WTC11 (cell line): ENCODE results near the gene GMEB2. TPM values are rescaled to one million over a fixed set of nuclear protein-coding genes. Genes with fewer than 3 reads are reported as not detected.

Experiments used
- ATAC-seq: fragments of 200-7000 bp; cut with Tn5 transposase; 2 replicates; pipeline ENCODE4 v1.10.0; 2021; ENCODE audit warnings: mild to moderate bottlenecking, moderate library complexity
- CTCF ChIA-PET: fragments of 300-600 bp; sonication (Branson Sonifier 250); formaldehyde crosslinking; loops from one replicate; lab custom pipeline; 2021; ENCODE audit warnings: antibody characterized with exemption; lab: Charles Lee
- POLR2A ChIA-PET: fragments of 350-600 bp; sonication (Branson Sonifier 250); formaldehyde crosslinking; loops from one replicate; lab custom pipeline; 2021; ENCODE audit warnings: antibody characterized with exemption; lab: Charles Lee
- DNase-seq: peaks from one replicate; pipeline ENCODE4 v3.0.0; 2021; ENCODE audit warnings: low spot score
- H3K27ac Mint-ChIP-seq: 2 replicates; pipeline ENCODE4 v1.8.0; 2021; ENCODE audit warnings: mixed read lengths
- H3K27me3 Mint-ChIP-seq: 2 replicates; pipeline ENCODE4 v1.8.0; 2021; ENCODE audit warnings: low read depth, mild to moderate bottlenecking, moderate library complexity, mixed read lengths
- H3K36me3 Mint-ChIP-seq: 2 replicates; pipeline ENCODE4 v1.8.0; 2021; ENCODE audit warnings: mixed read lengths
- H3K4me1 Mint-ChIP-seq: 2 replicates; pipeline ENCODE4 v1.8.0; 2022; ENCODE audit warnings: mixed read lengths
- H3K4me3 Mint-ChIP-seq: 2 replicates; pipeline ENCODE4 v1.8.0; 2021; ENCODE audit warnings: mild to moderate bottlenecking, moderate library complexity, mixed read lengths
- H3K9me3 Mint-ChIP-seq: 2 replicates; pipeline ENCODE4 v1.8.0; 2021; ENCODE audit warnings: mixed read lengths
- ATF1 ChIP-seq: sonication (generic); formaldehyde crosslinking; IDR thresholded peaks from 2 replicates; pipeline ENCODE4 v1.8.1; 2023; ENCODE audit warnings: mild to moderate bottlenecking, moderate library complexity, missing genetic modification reagents
- ETV6 ChIP-seq: sonication (generic); formaldehyde crosslinking; IDR thresholded peaks from 2 replicates; pipeline ENCODE4 v1.8.1; 2022; ENCODE audit warnings: mild to moderate bottlenecking, missing genetic modification reagents
- KAT7 ChIP-seq: sonication (generic); formaldehyde crosslinking; IDR thresholded peaks from 2 replicates; pipeline ENCODE4 v1.8.1; 2023; ENCODE audit warnings: missing genetic modification reagents, mild to moderate bottlenecking, borderline replicate concordance
- NFYB ChIP-seq: sonication (generic); formaldehyde crosslinking; conservative IDR thresholded peaks from 2 replicates; pipeline ENCODE4 v1.8.0; 2022; ENCODE audit warnings: low read depth, missing genetic modification reagents
- RORB ChIP-seq: fragments of 250-450 bp; sonication (Bioruptor Pico); IDR thresholded peaks from 2 replicates; pipeline ENCODE4 v1.9.0; 2021; ENCODE audit warnings: mild to moderate bottlenecking
- SOX15 ChIP-seq: fragments of 250-450 bp; sonication (Bioruptor Pico); IDR thresholded peaks from 2 replicates; pipeline ENCODE4 v1.9.0; 2021; ENCODE audit warnings: mild to moderate bottlenecking
- ZNF121 ChIP-seq: sonication (generic); formaldehyde crosslinking; IDR thresholded peaks from 2 replicates; pipeline ENCODE4 v1.8.0; 2023; ENCODE audit warnings: missing genetic modification reagents
- total RNA-seq: library from RNA; stranded (reverse); gene quantifications from 3 replicates; pipeline ENCODE4 v1.2.3, GENCODE V29; 2021
- TF ChIP-seq, protein P1 (sequence below): sonication (generic); formaldehyde crosslinking; IDR thresholded peaks from 2 replicates; pipeline ENCODE4 v1.8.1; 2022; ENCODE audit warnings: mild to moderate bottlenecking, missing genetic modification reagents, moderate library complexity, borderline replicate concordance
- TF ChIP-seq, protein P2 (sequence below): sonication (generic); formaldehyde crosslinking; IDR thresholded peaks from 2 replicates; pipeline ENCODE4 v1.8.0; 2023; ENCODE audit warnings: missing genetic modification reagents
- TF ChIP-seq, protein P3 (sequence below): sonication (generic); formaldehyde crosslinking; conservative IDR thresholded peaks from 2 replicates; pipeline ENCODE4 v1.8.1; 2022; ENCODE audit warnings: mild to moderate bottlenecking, missing genetic modification reagents
- TF ChIP-seq, protein P4 (sequence below): fragments of 200-600 bp; IDR thresholded peaks from 2 replicates; pipeline ENCODE4 v1.8.0; 2022; ENCODE audit warnings: antibody characterized with exemption
- TF ChIP-seq, protein P5 (sequence below): sonication (generic); formaldehyde crosslinking; IDR thresholded peaks from 2 replicates; pipeline ENCODE4 v1.8.1; 2022; ENCODE audit warnings: missing genetic modification reagents, borderline replicate concordance
- TF ChIP-seq, protein P6 (sequence below): sonication (generic); formaldehyde crosslinking; IDR thresholded peaks from 2 replicates; pipeline ENCODE4 v1.8.1; 2023; ENCODE audit warnings: mild to moderate bottlenecking, missing genetic modification reagents
- TF ChIP-seq, protein P7 (sequence below): sonication (generic); formaldehyde crosslinking; IDR thresholded peaks from 2 replicates; pipeline ENCODE4 v1.8.0; 2023; ENCODE audit warnings: missing genetic modification reagents, mild to moderate bottlenecking, borderline replicate concordance
- TF ChIP-seq, protein P8 (sequence below): sonication (generic); formaldehyde crosslinking; IDR thresholded peaks from 2 replicates; pipeline ENCODE4 v1.8.0; 2023; ENCODE audit warnings: mild to moderate bottlenecking, missing genetic modification reagents
- TF ChIP-seq, protein P9 (sequence below): sonication (generic); formaldehyde crosslinking; IDR thresholded peaks from 2 replicates; pipeline ENCODE4 v1.8.1; 2022; ENCODE audit warnings: low read depth, mild to moderate bottlenecking, moderate library complexity, missing genetic modification reagents, borderline replicate concordance

The GMEB2 gene
- total RNA-seq, 1 experiment from 2014 or later: 14.8 TPM

DNA sequence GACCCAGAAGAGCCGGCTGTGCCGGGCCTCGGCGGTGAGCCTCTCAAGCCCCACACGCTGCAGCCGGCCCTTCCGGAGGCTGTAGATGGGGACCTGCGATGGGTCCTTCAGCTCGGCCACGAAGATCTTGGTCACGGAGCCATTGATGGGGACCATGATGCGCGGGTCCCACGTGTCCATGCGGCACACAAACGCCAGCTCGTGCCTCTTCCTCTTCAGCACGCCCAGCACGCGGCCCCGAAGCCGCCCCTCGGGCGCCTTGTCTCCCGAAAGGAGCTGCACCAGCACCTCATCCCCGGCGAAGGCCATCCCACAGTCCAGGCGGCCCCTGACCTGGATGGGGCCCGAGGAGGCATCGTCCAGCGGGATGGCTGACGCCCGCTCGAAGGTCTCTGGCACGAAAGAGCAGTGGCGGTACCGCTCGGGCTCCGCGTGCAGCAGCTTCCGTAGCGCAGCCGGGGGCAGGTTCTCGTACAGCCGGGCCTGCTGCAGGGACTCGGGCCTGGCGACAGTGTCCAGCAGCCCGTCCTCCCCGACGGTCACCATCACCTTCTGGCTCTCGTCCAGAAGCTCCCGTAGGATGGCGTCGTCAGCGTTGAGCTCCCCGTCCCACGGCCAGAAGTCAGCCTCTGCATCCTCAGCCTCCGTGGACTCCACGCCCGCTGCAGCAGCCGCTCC lies 61.7 kb downstream of the GMEB2 start:
- ChIA-PET CTCF (interaction anchor here (0.8 to 1.5 kb wide), 2 partner anchors 27 to 77 kb away, joined by 4 read pairs; no protein-coding TSS in a partner anchor), POLR2A (no interaction called here)
- Mint-ChIP-seq H3K36me3 (peaks cover 3% of the 10 kb centered on the region), H3K4me3 (no peak overlapping the region), H3K9me3 (no peaks in the 10 kb centered on the region), H3K4me1 (no peaks in the 10 kb centered on the region), H3K27ac (no peak overlapping the region), H3K27me3 (no peaks in the 10 kb centered on the region)
- DNase-seq (no peak), ATAC-seq (no peak)
- TF ChIP-seq, protein P1, sequence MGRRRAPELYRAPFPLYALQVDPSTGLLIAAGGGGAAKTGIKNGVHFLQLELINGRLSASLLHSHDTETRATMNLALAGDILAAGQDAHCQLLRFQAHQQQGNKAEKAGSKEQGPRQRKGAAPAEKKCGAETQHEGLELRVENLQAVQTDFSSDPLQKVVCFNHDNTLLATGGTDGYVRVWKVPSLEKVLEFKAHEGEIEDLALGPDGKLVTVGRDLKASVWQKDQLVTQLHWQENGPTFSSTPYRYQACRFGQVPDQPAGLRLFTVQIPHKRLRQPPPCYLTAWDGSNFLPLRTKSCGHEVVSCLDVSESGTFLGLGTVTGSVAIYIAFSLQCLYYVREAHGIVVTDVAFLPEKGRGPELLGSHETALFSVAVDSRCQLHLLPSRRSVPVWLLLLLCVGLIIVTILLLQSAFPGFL: no peak
- TF ChIP-seq, protein P2, sequence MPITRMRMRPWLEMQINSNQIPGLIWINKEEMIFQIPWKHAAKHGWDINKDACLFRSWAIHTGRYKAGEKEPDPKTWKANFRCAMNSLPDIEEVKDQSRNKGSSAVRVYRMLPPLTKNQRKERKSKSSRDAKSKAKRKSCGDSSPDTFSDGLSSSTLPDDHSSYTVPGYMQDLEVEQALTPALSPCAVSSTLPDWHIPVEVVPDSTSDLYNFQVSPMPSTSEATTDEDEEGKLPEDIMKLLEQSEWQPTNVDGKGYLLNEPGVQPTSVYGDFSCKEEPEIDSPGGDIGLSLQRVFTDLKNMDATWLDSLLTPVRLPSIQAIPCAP (CRISPR knock-in tag): no peak
- TF ChIP-seq, protein P3, sequence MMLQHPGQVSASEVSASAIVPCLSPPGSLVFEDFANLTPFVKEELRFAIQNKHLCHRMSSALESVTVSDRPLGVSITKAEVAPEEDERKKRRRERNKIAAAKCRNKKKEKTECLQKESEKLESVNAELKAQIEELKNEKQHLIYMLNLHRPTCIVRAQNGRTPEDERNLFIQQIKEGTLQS (CRISPR knock-in tag): no peak
- TF ChIP-seq RORB (CRISPR knock-in tag) (no peak), KAT7 (no peak), NFYB (CRISPR knock-in tag) (no peak), ETV6 (CRISPR knock-in tag) (no peak), ATF1 (CRISPR knock-in tag) (no peak), SOX15 (CRISPR knock-in tag) (no peak), ZNF121 (CRISPR knock-in tag) (no peak)
- TF ChIP-seq, protein P4, sequence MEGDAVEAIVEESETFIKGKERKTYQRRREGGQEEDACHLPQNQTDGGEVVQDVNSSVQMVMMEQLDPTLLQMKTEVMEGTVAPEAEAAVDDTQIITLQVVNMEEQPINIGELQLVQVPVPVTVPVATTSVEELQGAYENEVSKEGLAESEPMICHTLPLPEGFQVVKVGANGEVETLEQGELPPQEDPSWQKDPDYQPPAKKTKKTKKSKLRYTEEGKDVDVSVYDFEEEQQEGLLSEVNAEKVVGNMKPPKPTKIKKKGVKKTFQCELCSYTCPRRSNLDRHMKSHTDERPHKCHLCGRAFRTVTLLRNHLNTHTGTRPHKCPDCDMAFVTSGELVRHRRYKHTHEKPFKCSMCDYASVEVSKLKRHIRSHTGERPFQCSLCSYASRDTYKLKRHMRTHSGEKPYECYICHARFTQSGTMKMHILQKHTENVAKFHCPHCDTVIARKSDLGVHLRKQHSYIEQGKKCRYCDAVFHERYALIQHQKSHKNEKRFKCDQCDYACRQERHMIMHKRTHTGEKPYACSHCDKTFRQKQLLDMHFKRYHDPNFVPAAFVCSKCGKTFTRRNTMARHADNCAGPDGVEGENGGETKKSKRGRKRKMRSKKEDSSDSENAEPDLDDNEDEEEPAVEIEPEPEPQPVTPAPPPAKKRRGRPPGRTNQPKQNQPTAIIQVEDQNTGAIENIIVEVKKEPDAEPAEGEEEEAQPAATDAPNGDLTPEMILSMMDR: no peak
- TF ChIP-seq, protein P5, sequence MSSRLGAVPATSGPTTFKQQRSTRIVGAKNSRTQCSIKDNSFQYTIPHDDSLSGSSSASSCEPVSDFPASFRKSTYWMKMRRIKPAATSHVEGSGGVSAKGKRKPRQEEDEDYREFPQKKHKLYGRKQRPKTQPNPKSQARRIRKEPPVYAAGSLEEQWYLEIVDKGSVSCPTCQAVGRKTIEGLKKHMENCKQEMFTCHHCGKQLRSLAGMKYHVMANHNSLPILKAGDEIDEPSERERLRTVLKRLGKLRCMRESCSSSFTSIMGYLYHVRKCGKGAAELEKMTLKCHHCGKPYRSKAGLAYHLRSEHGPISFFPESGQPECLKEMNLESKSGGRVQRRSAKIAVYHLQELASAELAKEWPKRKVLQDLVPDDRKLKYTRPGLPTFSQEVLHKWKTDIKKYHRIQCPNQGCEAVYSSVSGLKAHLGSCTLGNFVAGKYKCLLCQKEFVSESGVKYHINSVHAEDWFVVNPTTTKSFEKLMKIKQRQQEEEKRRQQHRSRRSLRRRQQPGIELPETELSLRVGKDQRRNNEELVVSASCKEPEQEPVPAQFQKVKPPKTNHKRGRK (CRISPR knock-in tag): no peak
- TF ChIP-seq, protein P6, sequence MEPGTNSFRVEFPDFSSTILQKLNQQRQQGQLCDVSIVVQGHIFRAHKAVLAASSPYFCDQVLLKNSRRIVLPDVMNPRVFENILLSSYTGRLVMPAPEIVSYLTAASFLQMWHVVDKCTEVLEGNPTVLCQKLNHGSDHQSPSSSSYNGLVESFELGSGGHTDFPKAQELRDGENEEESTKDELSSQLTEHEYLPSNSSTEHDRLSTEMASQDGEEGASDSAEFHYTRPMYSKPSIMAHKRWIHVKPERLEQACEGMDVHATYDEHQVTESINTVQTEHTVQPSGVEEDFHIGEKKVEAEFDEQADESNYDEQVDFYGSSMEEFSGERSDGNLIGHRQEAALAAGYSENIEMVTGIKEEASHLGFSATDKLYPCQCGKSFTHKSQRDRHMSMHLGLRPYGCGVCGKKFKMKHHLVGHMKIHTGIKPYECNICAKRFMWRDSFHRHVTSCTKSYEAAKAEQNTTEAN (CRISPR knock-in tag): no peak
- TF ChIP-seq, protein P7, sequence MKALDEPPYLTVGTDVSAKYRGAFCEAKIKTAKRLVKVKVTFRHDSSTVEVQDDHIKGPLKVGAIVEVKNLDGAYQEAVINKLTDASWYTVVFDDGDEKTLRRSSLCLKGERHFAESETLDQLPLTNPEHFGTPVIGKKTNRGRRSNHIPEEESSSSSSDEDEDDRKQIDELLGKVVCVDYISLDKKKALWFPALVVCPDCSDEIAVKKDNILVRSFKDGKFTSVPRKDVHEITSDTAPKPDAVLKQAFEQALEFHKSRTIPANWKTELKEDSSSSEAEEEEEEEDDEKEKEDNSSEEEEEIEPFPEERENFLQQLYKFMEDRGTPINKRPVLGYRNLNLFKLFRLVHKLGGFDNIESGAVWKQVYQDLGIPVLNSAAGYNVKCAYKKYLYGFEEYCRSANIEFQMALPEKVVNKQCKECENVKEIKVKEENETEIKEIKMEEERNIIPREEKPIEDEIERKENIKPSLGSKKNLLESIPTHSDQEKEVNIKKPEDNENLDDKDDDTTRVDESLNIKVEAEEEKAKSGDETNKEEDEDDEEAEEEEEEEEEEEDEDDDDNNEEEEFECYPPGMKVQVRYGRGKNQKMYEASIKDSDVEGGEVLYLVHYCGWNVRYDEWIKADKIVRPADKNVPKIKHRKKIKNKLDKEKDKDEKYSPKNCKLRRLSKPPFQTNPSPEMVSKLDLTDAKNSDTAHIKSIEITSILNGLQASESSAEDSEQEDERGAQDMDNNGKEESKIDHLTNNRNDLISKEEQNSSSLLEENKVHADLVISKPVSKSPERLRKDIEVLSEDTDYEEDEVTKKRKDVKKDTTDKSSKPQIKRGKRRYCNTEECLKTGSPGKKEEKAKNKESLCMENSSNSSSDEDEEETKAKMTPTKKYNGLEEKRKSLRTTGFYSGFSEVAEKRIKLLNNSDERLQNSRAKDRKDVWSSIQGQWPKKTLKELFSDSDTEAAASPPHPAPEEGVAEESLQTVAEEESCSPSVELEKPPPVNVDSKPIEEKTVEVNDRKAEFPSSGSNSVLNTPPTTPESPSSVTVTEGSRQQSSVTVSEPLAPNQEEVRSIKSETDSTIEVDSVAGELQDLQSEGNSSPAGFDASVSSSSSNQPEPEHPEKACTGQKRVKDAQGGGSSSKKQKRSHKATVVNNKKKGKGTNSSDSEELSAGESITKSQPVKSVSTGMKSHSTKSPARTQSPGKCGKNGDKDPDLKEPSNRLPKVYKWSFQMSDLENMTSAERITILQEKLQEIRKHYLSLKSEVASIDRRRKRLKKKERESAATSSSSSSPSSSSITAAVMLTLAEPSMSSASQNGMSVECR: no peak
- TF ChIP-seq, protein P8, sequence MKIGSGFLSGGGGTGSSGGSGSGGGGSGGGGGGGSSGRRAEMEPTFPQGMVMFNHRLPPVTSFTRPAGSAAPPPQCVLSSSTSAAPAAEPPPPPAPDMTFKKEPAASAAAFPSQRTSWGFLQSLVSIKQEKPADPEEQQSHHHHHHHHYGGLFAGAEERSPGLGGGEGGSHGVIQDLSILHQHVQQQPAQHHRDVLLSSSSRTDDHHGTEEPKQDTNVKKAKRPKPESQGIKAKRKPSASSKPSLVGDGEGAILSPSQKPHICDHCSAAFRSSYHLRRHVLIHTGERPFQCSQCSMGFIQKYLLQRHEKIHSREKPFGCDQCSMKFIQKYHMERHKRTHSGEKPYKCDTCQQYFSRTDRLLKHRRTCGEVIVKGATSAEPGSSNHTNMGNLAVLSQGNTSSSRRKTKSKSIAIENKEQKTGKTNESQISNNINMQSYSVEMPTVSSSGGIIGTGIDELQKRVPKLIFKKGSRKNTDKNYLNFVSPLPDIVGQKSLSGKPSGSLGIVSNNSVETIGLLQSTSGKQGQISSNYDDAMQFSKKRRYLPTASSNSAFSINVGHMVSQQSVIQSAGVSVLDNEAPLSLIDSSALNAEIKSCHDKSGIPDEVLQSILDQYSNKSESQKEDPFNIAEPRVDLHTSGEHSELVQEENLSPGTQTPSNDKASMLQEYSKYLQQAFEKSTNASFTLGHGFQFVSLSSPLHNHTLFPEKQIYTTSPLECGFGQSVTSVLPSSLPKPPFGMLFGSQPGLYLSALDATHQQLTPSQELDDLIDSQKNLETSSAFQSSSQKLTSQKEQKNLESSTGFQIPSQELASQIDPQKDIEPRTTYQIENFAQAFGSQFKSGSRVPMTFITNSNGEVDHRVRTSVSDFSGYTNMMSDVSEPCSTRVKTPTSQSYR: no peak
- TF ChIP-seq, protein P9, sequence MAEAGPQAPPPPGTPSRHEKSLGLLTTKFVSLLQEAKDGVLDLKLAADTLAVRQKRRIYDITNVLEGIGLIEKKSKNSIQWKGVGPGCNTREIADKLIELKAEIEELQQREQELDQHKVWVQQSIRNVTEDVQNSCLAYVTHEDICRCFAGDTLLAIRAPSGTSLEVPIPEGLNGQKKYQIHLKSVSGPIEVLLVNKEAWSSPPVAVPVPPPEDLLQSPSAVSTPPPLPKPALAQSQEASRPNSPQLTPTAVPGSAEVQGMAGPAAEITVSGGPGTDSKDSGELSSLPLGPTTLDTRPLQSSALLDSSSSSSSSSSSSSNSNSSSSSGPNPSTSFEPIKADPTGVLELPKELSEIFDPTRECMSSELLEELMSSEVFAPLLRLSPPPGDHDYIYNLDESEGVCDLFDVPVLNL (CRISPR knock-in tag): no peak
